ENCODE measurements around the gene SLC24A4. TPM values are rescaled to one million over a fixed set of nuclear protein-coding genes. Genes with fewer than 3 reads are reported as not detected.

Gene SLC24A4
- total RNA-seq, 1 donor from 2014 or later, result 1.6 TPM

- H3K36me3 ChIP-seq (ENCODE audit: control insufficient read depth in 3 of 3, insufficient read depth in 3 of 3, low read length in 3 of 3), result no peaks in the 10 kb centered on the region
- H3K4me3 ChIP-seq (ENCODE audit: low read length in 3 of 3), result no peak overlapping the region
- H3K27ac ChIP-seq (ENCODE audit: low read depth, low read length), result peak overlapping the region; percentile 81
- H3K9me3 ChIP-seq (ENCODE audit: control insufficient read depth in 3 of 3, low read length in 3 of 3), result no peaks in the 10 kb centered on the region
- H3K4me1 ChIP-seq (ENCODE audit: control insufficient read depth in 3 of 3, insufficient read depth in 3 of 3, low read length in 3 of 3), result peaks cover 12 to 17% (median 15%) of the 10 kb centered on the region in 3 donors
- H3K9ac ChIP-seq (ENCODE audit: low read depth in 1 of 3, low read length in 3 of 3), result no peak overlapping the region
- no peaks in the 10 kb centered on the region for H3K27me3 ChIP-seq (ENCODE audit: control insufficient read depth in 3 of 3, insufficient read depth in 3 of 3, low read length in 3 of 3)
Observed at GRCh38 chr14:92540472-92541048, 217.6 kb downstream of the SLC24A4 start.

GRCh38 chr14:92542766-92543554, 220.0 kb downstream of the SLC24A4 start:
- no peaks in the 10 kb centered on the region for H3K27me3 ChIP-seq (ENCODE audit: control insufficient read depth in 3 of 3, insufficient read depth in 3 of 3, low read length in 3 of 3)
- H3K4me1 ChIP-seq (ENCODE audit: control insufficient read depth in 3 of 3, insufficient read depth in 3 of 3, low read length in 3 of 3), result peaks cover 12 to 17% (median 15%) of the 10 kb centered on the region in 3 donors
- no peak overlapping the region for H3K27ac ChIP-seq (ENCODE audit: low read depth, low read length)

GRCh38 chr14:92544051-92544720, 221.2 kb downstream of the SLC24A4 start:
- H3K9me3 ChIP-seq (ENCODE audit: control insufficient read depth in 3 of 3, low read length in 3 of 3), result no peaks in the 10 kb centered on the region
- no peak overlapping the region for H3K9ac ChIP-seq (ENCODE audit: low read depth in 1 of 3, low read length in 3 of 3)
- H3K4me3 ChIP-seq (ENCODE audit: low read length in 3 of 3), result no peak overlapping the region
- no peaks in the 10 kb centered on the region for H3K36me3 ChIP-seq (ENCODE audit: control insufficient read depth in 3 of 3, insufficient read depth in 3 of 3, low read length in 3 of 3)
- H3K4me1 ChIP-seq (ENCODE audit: control insufficient read depth in 3 of 3, insufficient read depth in 3 of 3, low read length in 3 of 3), result peaks cover 12 to 14% (median 13%) of the 10 kb centered on the region in 3 donors
- H3K27me3 ChIP-seq (ENCODE audit: control insufficient read depth in 3 of 3, insufficient read depth in 3 of 3, low read length in 3 of 3), result no peaks in the 10 kb centered on the region
- no peak overlapping the region for H3K27ac ChIP-seq (ENCODE audit: low read depth, low read length)

More at GRCh38 chr14:92542766-92543554, 220.0 kb downstream of the SLC24A4 start:
- Histone ChIP-seq H3K9ac (ENCODE audit: low read depth in 1 of 3, low read length in 3 of 3) (no peak overlapping the region), H3K9me3 (ENCODE audit: control insufficient read depth in 3 of 3, low read length in 3 of 3) (no peaks in the 10 kb centered on the region), H3K36me3 (ENCODE audit: control insufficient read depth in 3 of 3, insufficient read depth in 3 of 3, low read length in 3 of 3) (no peaks in the 10 kb centered on the region), H3K4me3 (ENCODE audit: low read length in 3 of 3) (no peak overlapping the region)

- no peak overlapping the region for H3K4me3 ChIP-seq (ENCODE audit: low read length in 3 of 3)
- no peaks in the 10 kb centered on the region for H3K9me3 ChIP-seq (ENCODE audit: control insufficient read depth in 3 of 3, low read length in 3 of 3)
- H3K27ac ChIP-seq (ENCODE audit: low read depth, low read length), result no peak overlapping the region
- H3K4me1 ChIP-seq (ENCODE audit: control insufficient read depth in 3 of 3, insufficient read depth in 3 of 3, low read length in 3 of 3), result peaks cover 2 to 7% (median 4%) of the 10 kb centered on the region in 3 donors
- no peaks in the 10 kb centered on the region for H3K36me3 ChIP-seq (ENCODE audit: control insufficient read depth in 3 of 3, insufficient read depth in 3 of 3, low read length in 3 of 3)
- H3K27me3 ChIP-seq (ENCODE audit: control insufficient read depth in 3 of 3, insufficient read depth in 3 of 3, low read length in 3 of 3), result no peaks in the 10 kb centered on the region
- H3K9ac ChIP-seq (ENCODE audit: low read depth in 1 of 3, low read length in 3 of 3), result no peak overlapping the region
Observed at GRCh38 chr14:92546347-92547053, 223.5 kb downstream of the SLC24A4 start.

- Histone ChIP-seq H3K4me3 (ENCODE audit: low read length in 3 of 3) (no peak overlapping the region), H3K27me3 (ENCODE audit: control insufficient read depth in 3 of 3, insufficient read depth in 3 of 3, low read length in 3 of 3) (no peaks in the 10 kb centered on the region), H3K4me1 (ENCODE audit: control insufficient read depth in 3 of 3, insufficient read depth in 3 of 3, low read length in 3 of 3) (peaks cover 2 to 7% (median 4%) of the 10 kb centered on the region in 3 donors), H3K36me3 (ENCODE audit: control insufficient read depth in 3 of 3, insufficient read depth in 3 of 3, low read length in 3 of 3) (no peaks in the 10 kb centered on the region), H3K9ac (ENCODE audit: low read depth in 1 of 3, low read length in 3 of 3) (no peak overlapping the region), H3K27ac (ENCODE audit: low read depth, low read length) (peak overlapping the region; percentile 47), H3K9me3 (ENCODE audit: control insufficient read depth in 3 of 3, low read length in 3 of 3) (no peaks in the 10 kb centered on the region)
Observed at GRCh38 chr14:92549105-92549858, 226.3 kb downstream of the SLC24A4 start.

DNA sequence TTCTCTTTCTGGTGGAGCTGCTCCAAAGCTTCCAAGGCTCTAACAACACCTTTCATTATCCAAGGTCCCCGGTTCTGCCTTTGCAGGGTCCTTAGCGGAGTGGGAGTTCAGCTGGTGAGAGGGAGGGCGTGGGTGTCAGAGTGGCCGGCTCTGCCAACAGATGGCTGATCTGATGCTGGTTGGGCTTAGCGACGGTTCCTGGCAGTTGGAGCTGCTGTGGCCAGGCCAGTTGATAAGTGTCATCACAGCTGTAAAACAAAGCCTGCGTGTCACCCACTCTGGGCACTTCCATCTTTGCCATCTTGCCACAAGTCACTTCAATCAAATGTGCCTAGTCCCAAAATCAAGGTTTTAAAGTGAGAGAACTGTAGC, 226.9 kb downstream of the SLC24A4 start:
- H3K36me3 ChIP-seq (ENCODE audit: control insufficient read depth in 3 of 3, insufficient read depth in 3 of 3, low read length in 3 of 3), result no peaks in the 10 kb centered on the region
- H3K4me1 ChIP-seq (ENCODE audit: control insufficient read depth in 3 of 3, insufficient read depth in 3 of 3, low read length in 3 of 3), result peaks cover 2 to 7% (median 4%) of the 10 kb centered on the region in 3 donors
- no peak overlapping the region for H3K9ac ChIP-seq (ENCODE audit: low read depth in 1 of 3, low read length in 3 of 3)
- H3K27me3 ChIP-seq (ENCODE audit: control insufficient read depth in 3 of 3, insufficient read depth in 3 of 3, low read length in 3 of 3), result no peaks in the 10 kb centered on the region
- H3K4me3 ChIP-seq (ENCODE audit: low read length in 3 of 3), result no peak overlapping the region
- peak overlapping the region; percentile 47 for H3K27ac ChIP-seq (ENCODE audit: low read depth, low read length)
- no peaks in the 10 kb centered on the region for H3K9me3 ChIP-seq (ENCODE audit: control insufficient read depth in 3 of 3, low read length in 3 of 3)

Other genes starting within 250 kb of the SLC24A4 start
- gene ATXN3, start 216.6 kb upstream of the SLC24A4 start, total RNA-seq, result 22.4 TPM
- 279 TPM for gene NDUFB1, start 201.5 kb upstream of the SLC24A4 start, total RNA-seq
- gene CPSF2, start 201.2 kb upstream of the SLC24A4 start, total RNA-seq, result 19.3 TPM
- gene RIN3, start 190.6 kb downstream of the SLC24A4 start, total RNA-seq, result 4.7 TPM